HepG2 (cell line): ENCODE results near the gene MRPS35. TPM values are rescaled to one million over a fixed set of nuclear protein-coding genes. Genes with fewer than 3 reads are reported as not detected.

ENCODE experiments used
- ASH2L ChIP-seq: fragments of 300-600, 200-600 bp; sonication (generic); IDR thresholded peaks from 2 replicates; pipeline ENCODE4 v1.7.0; 2017; ENCODE audit warnings: low read depth, mild to moderate bottlenecking, moderate library complexity, mixed read lengths, low read length; ENCODE audit not compliant: insufficient read length
- BHLHE40 ChIP-seq: IDR thresholded peaks from 2 replicates; pipeline ENCODE4 v1.6.1; 2011; ENCODE audit warnings: low read length, improper control_type of control experiment
- CENPT ChIP-seq: sonication (generic); formaldehyde crosslinking; IDR thresholded peaks from 2 replicates; pipeline ENCODE4 v1.8.0; 2022; ENCODE audit warnings: low read depth, mild to moderate bottlenecking, moderate library complexity, missing genetic modification reagents
- CREM ChIP-seq, 2 experiments: sonication (generic) in 1 of 2; formaldehyde crosslinking in 1 of 2; IDR thresholded peaks; 2 replicates each; pipeline versions ENCODE4 v1.4.0 to v1.6.1; 2016 to 2020; ENCODE audit warnings: antibody characterized with exemption in 1 of 2, mild to moderate bottlenecking in 1 of 2, missing genetic modification reagents in 1 of 2
- HNRNPLL ChIP-seq: fragments of 200-400 bp; formaldehyde crosslinking; IDR thresholded peaks from 2 replicates; pipeline ENCODE4 v1.6.1; 2017; ENCODE audit warnings: mild to moderate bottlenecking, low read depth, low read length; ENCODE audit not compliant: poor library complexity, severe bottlenecking
- KLF16 ChIP-seq, 2 experiments: sonication (generic) in 1 of 2; formaldehyde crosslinking in 1 of 2; IDR thresholded peaks; 2 replicates each; pipeline versions ENCODE4 v1.6.1 to v1.8.0; 2016 to 2023; ENCODE audit warnings: missing genetic modification reagents in 2 of 2, missing compliant biosample characterization in 1 of 2
- KLF9 ChIP-seq: IDR thresholded peaks from 2 replicates; pipeline ENCODE4 v1.6.1; 2016; ENCODE audit warnings: low read depth
- NFIB ChIP-seq: sonication (generic); formaldehyde crosslinking; IDR thresholded peaks from 2 replicates; pipeline ENCODE4 v1.9.0; 2021; ENCODE audit warnings: missing genetic modification reagents, mild to moderate bottlenecking, borderline replicate concordance
- NR2F1 ChIP-seq, 2 experiments: fragments of 450-650 bp in 1 of 2; formaldehyde crosslinking in 1 of 2; IDR thresholded peaks; 2 replicates each; pipeline versions ENCODE4 v1.5.0 to v1.6.1; 2016 to 2020; ENCODE audit warnings: mild to moderate bottlenecking in 1 of 2, missing compliant biosample characterization in 1 of 2, missing genetic modification reagents in 1 of 2, moderate library complexity in 1 of 2
- PLRG1 ChIP-seq: fragments of 450-650 bp; conservative IDR thresholded peaks from 2 replicates; pipeline ENCODE4 v1.6.1; 2016
- POLR2AphosphoS5 ChIP-seq: IDR thresholded peaks from 2 replicates; pipeline ENCODE4 v1.6.1; 2012; ENCODE audit warnings: low read depth, low read length
- RFX1 ChIP-seq: fragments of 450-650 bp; IDR thresholded peaks from 2 replicates; pipeline ENCODE4 v1.6.1; 2017
- SOX13 ChIP-seq, 3 experiments: fragments of 450-650 bp in 1 of 3; sonication (generic) in 1 of 3; formaldehyde crosslinking in 1 of 3; IDR thresholded peaks in 2 of 3; conservative IDR thresholded peaks in 1 of 3; 2 replicates each; pipeline versions ENCODE4 v1.5.0 to v1.6.1; 2016 to 2020; ENCODE audit warnings: antibody characterized with exemption in 1 of 3, mild to moderate bottlenecking in 1 of 3, missing compliant biosample characterization in 1 of 3, missing genetic modification reagents in 1 of 3, moderate library complexity in 1 of 3
- SP5 ChIP-seq: IDR thresholded peaks from 2 replicates; pipeline ENCODE4 v1.6.1; 2016; ENCODE audit warnings: low read depth, borderline replicate concordance
- TEF ChIP-seq: sonication (generic); formaldehyde crosslinking; IDR thresholded peaks from 2 replicates; pipeline ENCODE4 v1.5.0; 2020; ENCODE audit warnings: missing genetic modification reagents
- U2AF2 ChIP-seq: fragments of 200-400 bp; formaldehyde crosslinking; IDR thresholded peaks from 2 replicates; pipeline ENCODE4 v1.6.1; 2017; ENCODE audit warnings: low read depth, mild to moderate bottlenecking, low read length
- ZBED4 ChIP-seq: sonication (generic); formaldehyde crosslinking; IDR thresholded peaks from 2 replicates; pipeline ENCODE4 v1.4.0; 2020; ENCODE audit warnings: missing genetic modification reagents, borderline replicate concordance
- ZC3H13 ChIP-seq: sonication (generic); formaldehyde crosslinking; IDR thresholded peaks from 2 replicates; pipeline ENCODE4 v1.8.1; 2023; ENCODE audit warnings: mild to moderate bottlenecking, missing genetic modification reagents, moderate library complexity
- ZFP41 ChIP-seq: sonication (generic); formaldehyde crosslinking; IDR thresholded peaks from 2 replicates; pipeline ENCODE4 v1.4.0; 2020; ENCODE audit warnings: mild to moderate bottlenecking, missing genetic modification reagents, borderline replicate concordance
- ZNF414 ChIP-seq: sonication (generic); formaldehyde crosslinking; IDR thresholded peaks from 2 replicates; pipeline ENCODE4 v1.5.0; 2020; ENCODE audit warnings: missing genetic modification reagents
- ZNF44 ChIP-seq: sonication (generic); formaldehyde crosslinking; IDR thresholded peaks from 2 replicates; pipeline ENCODE4 v1.5.1; 2020; ENCODE audit warnings: mild to moderate bottlenecking, missing genetic modification reagents
- polyA plus RNA-seq, 8 experiments: library from polyadenylated mRNA; depleted of rRNA in 3 of 8; stranded (reverse) in 7 of 8; unstranded in 1 of 8; fragments of >200 nt; fragmentation: Illumina TruSeq in 4 of 8; extraction: Trizol in 4 of 8; gene quantifications; 2 replicates each; pipeline versions ENCODE4 v1.2.1 to v1.2.3, GENCODE V29; 2011 to 2016; ENCODE audit warnings: low read depth in 4 of 8, missing spikeins in 1 of 8, mixed read lengths in 1 of 8; ENCODE audit not compliant: insufficient read depth in 1 of 8
- total RNA-seq, 5 experiments: library from RNA; depleted of rRNA; stranded (reverse); fragments of >200 nt; fragmentation: Illumina TruSeq; extraction: Trizol; gene quantifications; 2 replicates each; pipeline ENCODE4 v1.2.3, GENCODE V29; 2016; ENCODE audit warnings: low read depth in 1 of 5

The MRPS35 gene
- total and polyA plus RNA-seq, 2 of the 13 experiments (the other 11 are each of a cell fraction or from before 2014, with no cell fraction given): 63.4 to 104 TPM

GRCh38 chr12:27779920-27780611, 69.4 kb downstream of the MRPS35 start, which contains the start of the genes KLHL42 and MANSC4 (continued):
- TF ChIP-seq ZNF414 (CRISPR knock-in tag) (no peak), KLF16 (CRISPR knock-in tag; IDR thresholded peaks at IDR 0.05) (no peak; a peak in 1 of 4 replicates), CENPT (CRISPR knock-in tag) (no peak), ZFP41 (CRISPR knock-in tag) (no peak), ZBED4 (CRISPR knock-in tag) (no peak), ZC3H13 (peak; percentile 70; the same call in 1 of the 2 replicates), ASH2L (peak; percentile 47), NFIB (CRISPR knock-in tag) (no peak), ZNF44 (no peak), CREM (IDR thresholded peaks at IDR 0.05) (no peak), CREM (CRISPR knock-in tag; IDR thresholded peaks at IDR 0.05) (no peak), BHLHE40 (no peak), POLR2AphosphoS5 (no peak; the same call in 1 of the 2 replicates), TEF (CRISPR knock-in tag) (no peak), NR2F1 (CRISPR knock-in tag; IDR thresholded peaks at IDR 0.05) (no peak), PLRG1 (no peak), HNRNPLL (peak; percentile 68), RFX1 (no peak), U2AF2 (no peak), SOX13 (IDR thresholded peaks at IDR 0.05) (no peak), SOX13 (CRISPR knock-in tag; conservative IDR thresholded peaks at IDR 0.05 in 1 of 2, IDR thresholded peaks at IDR 0.05 in 1 of 2) (no peak), SP5 (CRISPR knock-in tag) (no peak), KLF9 (CRISPR knock-in tag) (no peak)
